HG03558 (cell line): ENCODE measurements around the gene HSD11B2.

ENCODE experiments used
- ATAC-seq: cut with Tn5 transposase; IDR thresholded peaks from one replicate; pipeline ENCODE4 v1.9.1; 2021; ENCODE audit warnings: moderate number of reproducible peaks; ENCODE audit not compliant: unreplicated experiment; ENCODE audit errors: extremely low read depth

The HSD11B2 gene

GRCh38 chr16:67448580-67448979 lies 17.7 kb downstream of the HSD11B2 start:
- ATAC-seq, result no peak

- no peak for ATAC-seq
Observed at GRCh38 chr16:67449336-67449735, 18.4 kb downstream of the HSD11B2 start.

- no peak for ATAC-seq
Observed at GRCh38 chr16:67449739-67450138, 18.8 kb downstream of the HSD11B2 start.

GRCh38 chr16:67451061-67451703 lies 20.3 kb downstream of the HSD11B2 start:
- ATAC-seq, result no peak

GRCh38 chr16:67451704-67452435 lies 20.9 kb downstream of the HSD11B2 start:
- ATAC-seq, result no peak

GRCh38 chr16:67454104-67454503 lies 23.2 kb downstream of the HSD11B2 start:
- no peak for ATAC-seq

- ATAC-seq, result no peak
Observed at GRCh38 chr16:67454852-67455251, 23.9 kb downstream of the HSD11B2 start.

- no peak for ATAC-seq
Observed at GRCh38 chr16:67456391-67457081, 25.6 kb downstream of the HSD11B2 start.

- ATAC-seq, result no peak
Observed at GRCh38 chr16:67457611-67458010, 26.7 kb downstream of the HSD11B2 start.

- ATAC-seq, result no peak
Observed at GRCh38 chr16:67458121-67458641, 27.3 kb downstream of the HSD11B2 start.

GRCh38 chr16:67459066-67459860 lies 28.3 kb downstream of the HSD11B2 start:
- ATAC-seq, result no peak

- no peak for ATAC-seq
Observed at GRCh38 chr16:67459861-67460150, 28.9 kb downstream of the HSD11B2 start.

- ATAC-seq, result no peak
Observed at GRCh38 chr16:67460168-67460567, 29.2 kb downstream of the HSD11B2 start.

- ATAC-seq, result no peak
Observed at GRCh38 chr16:67460961-67461360, 30.0 kb downstream of the HSD11B2 start.

GRCh38 chr16:67461600-67462278 lies 30.8 kb downstream of the HSD11B2 start:
- no peak for ATAC-seq

GRCh38 chr16:67462279-67462655 lies 31.3 kb downstream of the HSD11B2 start:
- no peak for ATAC-seq

- no peak for ATAC-seq
Observed at GRCh38 chr16:67463059-67463458, 32.1 kb downstream of the HSD11B2 start.

GRCh38 chr16:67463691-67464090 lies 32.8 kb downstream of the HSD11B2 start:
- ATAC-seq, result no peak

- ATAC-seq, result no peak
Observed at GRCh38 chr16:67464565-67464964, 33.6 kb downstream of the HSD11B2 start.

GRCh38 chr16:67466581-67466980 lies 35.7 kb downstream of the HSD11B2 start:
- ATAC-seq, result no peak
